OCI-LY1 (cell line): ENCODE measurements around the gene PLEKHA6.

ENCODE experiments used
- H2AFZ ChIP-seq: fragments of 200-600 bp; sonication (generic), shearing (Covaris generic); 2 replicates; pipeline ENCODE4 v1.6.0; 2014; ENCODE audit warnings: antibody characterized with exemption, mild to moderate bottlenecking, low read length
- H3F3A ChIP-seq: fragments of 200-600 bp; sonication (generic), shearing (Covaris generic); 2 replicates; pipeline ENCODE4 v1.6.0; 2014; ENCODE audit warnings: mild to moderate bottlenecking, antibody characterized with exemption, low read length, moderate library complexity; ENCODE audit not compliant: insufficient read depth
- H3K27ac ChIP-seq: fragments of 200-600 bp; sonication (generic); 2 replicates; pipeline ENCODE4 v1.5.1; 2014; ENCODE audit warnings: low read length, mixed run types, mild to moderate bottlenecking, low read depth; ENCODE audit not compliant: poor library complexity, severe bottlenecking
- H3K27me3 ChIP-seq: fragments of 200-600 bp; sonication (generic); 2 replicates; pipeline ENCODE4 v1.6.0; 2014; ENCODE audit warnings: antibody characterized with exemption, mild to moderate bottlenecking, low read length, moderate library complexity; ENCODE audit not compliant: insufficient read depth
- H3K36me3 ChIP-seq: fragments of 200-600 bp; sonication (generic); 2 replicates; pipeline ENCODE4 v1.6.1; 2014; ENCODE audit warnings: mild to moderate bottlenecking, antibody characterized with exemption, low read length, moderate library complexity, mixed read lengths; ENCODE audit not compliant: insufficient read depth
- H3K4me1 ChIP-seq: fragments of 200-600 bp; sonication (generic); 2 replicates; pipeline ENCODE4 v1.5.1; 2014; ENCODE audit warnings: mild to moderate bottlenecking, low read length, moderate library complexity; ENCODE audit not compliant: insufficient read depth, severe bottlenecking
- H3K4me2 ChIP-seq: fragments of 200-600 bp; sonication (generic), shearing (Covaris generic); 2 replicates; pipeline ENCODE4 v1.6.1; 2014; ENCODE audit warnings: low read length
- H3K4me3 ChIP-seq: fragments of 200-600 bp; sonication (generic); 2 replicates; pipeline ENCODE4 v1.5.1; 2014; ENCODE audit warnings: low read length, low read depth, mild to moderate bottlenecking, mixed read lengths; ENCODE audit not compliant: poor library complexity, severe bottlenecking
- H3K79me2 ChIP-seq: fragments of 200-600 bp; shearing (Covaris generic); 2 replicates; pipeline ENCODE4 v1.6.1; 2016; ENCODE audit warnings: mixed run types, low read length, mixed read lengths; ENCODE audit not compliant: insufficient read depth
- H3K9ac ChIP-seq: fragments of 200-600 bp; sonication (generic), shearing (Covaris generic); 2 replicates; pipeline ENCODE4 v1.6.1; 2014; ENCODE audit warnings: mild to moderate bottlenecking, low read length, mixed read lengths
- H3K9me2 ChIP-seq: fragments of 200-600 bp; sonication (generic), shearing (Covaris generic); 2 replicates; pipeline ENCODE4 v1.6.1; 2014; ENCODE audit warnings: low read depth, mild to moderate bottlenecking, low read length, mixed read lengths
- H3K9me3 ChIP-seq: fragments of 200-600 bp; shearing (Covaris generic); 2 replicates; pipeline ENCODE4 v1.6.1; 2014; ENCODE audit warnings: low read length, mixed read lengths
- H4K20me1 ChIP-seq: fragments of 200-600 bp; sonication (generic), shearing (Covaris generic); 2 replicates; pipeline ENCODE4 v1.6.0; 2016; ENCODE audit warnings: mild to moderate bottlenecking, low read length; ENCODE audit not compliant: insufficient read depth
- CTCF ChIP-seq: fragments of 200-600 bp; sonication (generic), shearing (Covaris generic); IDR thresholded peaks from 2 replicates; pipeline ENCODE4 v1.5.1; 2017; ENCODE audit warnings: mild to moderate bottlenecking, antibody characterized with exemption, low read length, moderate library complexity, mixed read lengths
- EZH2 ChIP-seq: fragments of 200-600 bp; sonication (generic), shearing (Covaris generic); IDR thresholded peaks from 2 replicates; pipeline ENCODE4 v1.8.0; 2017; ENCODE audit warnings: borderline replicate concordance, mixed run types, mild to moderate bottlenecking, antibody characterized with exemption, low read length, moderate library complexity, mixed read lengths

The PLEKHA6 gene

GRCh38 chr1:204376919-204377799, 17.4 kb upstream of the PLEKHA6 start:
- peak overlapping the region; percentile 67 for H3K4me2 ChIP-seq
- no peak for TF ChIP-seq EZH2
- no peak for TF ChIP-seq CTCF

GRCh38 chr1:204376465-204376864, 16.7 kb upstream of the PLEKHA6 start:
- Histone ChIP-seq H3K4me1 (peaks cover 7% of the 10 kb centered on the region), H3K27ac (no peak overlapping the region), H3K4me2 (no peak overlapping the region), H3K9ac (no peak overlapping the region), H3K27me3 (peaks cover 22% of the 10 kb centered on the region), H3K9me3 (no peaks in the 10 kb centered on the region), H3K4me3 (no peak overlapping the region), H3K36me3 (no peaks in the 10 kb centered on the region), H3K9me2 (no peaks in the 10 kb centered on the region), H4K20me1 (no peaks in the 10 kb centered on the region), H3K79me2 (no peaks in the 10 kb centered on the region), H3F3A (no peaks in the 10 kb centered on the region), H2AFZ (no peak overlapping the region)
- no peak for TF ChIP-seq EZH2
- no peak for TF ChIP-seq CTCF

More at GRCh38 chr1:204376919-204377799, 17.4 kb upstream of the PLEKHA6 start:
- no peaks in the 10 kb centered on the region for H3K36me3 ChIP-seq
- H3K27me3 ChIP-seq, result peaks cover 22% of the 10 kb centered on the region
- H3K9me2 ChIP-seq, result no peaks in the 10 kb centered on the region
- H3F3A ChIP-seq, result no peaks in the 10 kb centered on the region
- no peak overlapping the region for H3K27ac ChIP-seq
- H3K9me3 ChIP-seq, result no peaks in the 10 kb centered on the region
- H3K4me1 ChIP-seq, result peaks cover 7% of the 10 kb centered on the region
- H3K9ac ChIP-seq, result no peak overlapping the region
- H2AFZ ChIP-seq, result no peak overlapping the region
- H3K4me3 ChIP-seq, result peak overlapping the region; percentile 49
- H3K79me2 ChIP-seq, result no peaks in the 10 kb centered on the region
- no peaks in the 10 kb centered on the region for H4K20me1 ChIP-seq

- H3F3A ChIP-seq, result no peaks in the 10 kb centered on the region
- no peaks in the 10 kb centered on the region for H3K9me2 ChIP-seq
- no peaks in the 10 kb centered on the region for H3K9me3 ChIP-seq
- H3K27me3 ChIP-seq, result peaks cover 22% of the 10 kb centered on the region; the same call in 1 of the 2 replicates
- no peaks in the 10 kb centered on the region for H3K79me2 ChIP-seq
- no peak overlapping the region for H3K27ac ChIP-seq
- TF ChIP-seq EZH2 (no peak), CTCF (no peak)
- H3K4me3 ChIP-seq, result no peak overlapping the region
- no peaks in the 10 kb centered on the region for H3K36me3 ChIP-seq
- H2AFZ ChIP-seq, result no peak overlapping the region
- peaks cover 7% of the 10 kb centered on the region for H3K4me1 ChIP-seq
- H4K20me1 ChIP-seq, result no peaks in the 10 kb centered on the region
- no peak overlapping the region for H3K9ac ChIP-seq
- no peak overlapping the region for H3K4me2 ChIP-seq
These were observed 14.2 kb upstream of the PLEKHA6 start for GRCh38 chr1:204373911-204374310.
